ENCODE results near the gene ATP13A1. TPM values are rescaled to one million over a fixed set of nuclear protein-coding genes. Genes with fewer than 3 reads are reported as not detected.
"Not testable (repeated sequence)": the region's sequence is repeated elsewhere in the genome, so short reads cannot be mapped to it uniquely, and the experiment has no call there.

The ATP13A1 gene
- total RNA-seq, 1 donor from 2014 or later = 135 TPM

- no peak for TF ChIP-seq CTCF (IDR thresholded peaks at IDR 0.05)
- CTCF ChIA-PET = no interaction called here
- H3K4me1 Mint-ChIP-seq = peaks cover 33% of the 10 kb centered on the region
- H3K9me3 Mint-ChIP-seq = peaks cover 7% of the 10 kb centered on the region
- POLR2A ChIA-PET = no interaction called here
- no peak overlapping the region for H3K4me3 Mint-ChIP-seq
- H3K27ac Mint-ChIP-seq = no peak overlapping the region
- no peaks in the 10 kb centered on the region for H3K27me3 Mint-ChIP-seq
- ATAC-seq (ENCODE audit: low read depth) (no peak), DNase-seq (no peak)
- peaks cover 64% of the 10 kb centered on the region for H3K36me3 Mint-ChIP-seq (ENCODE audit: low read depth)
- intact Hi-C loops (cut with micrococcal nuclease) = no loop called here
These were observed 10.8 kb upstream of the ATP13A1 start for GRCh38 chr19:19674315-19674714.

- no peak for ATAC-seq (ENCODE audit: low read depth)
- Mint-ChIP-seq H3K4me1 (peaks cover 42% of the 10 kb centered on the region), H3K36me3 (ENCODE audit: low read depth) (peaks cover 57% of the 10 kb centered on the region), H3K9me3 (no peaks in the 10 kb centered on the region), H3K27me3 (no peaks in the 10 kb centered on the region), H3K4me3 (no peak overlapping the region), H3K27ac (no peak overlapping the region)
- TF ChIP-seq CTCF (IDR thresholded peaks at IDR 0.05) = no peak
- intact Hi-C loops (cut with micrococcal nuclease) = no loop called here
- ChIA-PET CTCF (no interaction called here), POLR2A (interaction anchor here (0.9 to 1.1 kb wide), 2 partner anchors 27 to 137 kb away, joined by 3 read pairs; no protein-coding TSS in a partner anchor)
- no peak for DNase-seq
These were observed 9.3 kb upstream of the ATP13A1 start for GRCh38 chr19:19672816-19673215.

- intact Hi-C loops (cut with micrococcal nuclease) = no loop called here
- TF ChIP-seq CTCF (IDR thresholded peaks at IDR 0.05) = no peak
- peak overlapping the region; percentile 79 for H3K27ac Mint-ChIP-seq
- H3K27me3 Mint-ChIP-seq = no peaks in the 10 kb centered on the region
- ATAC-seq (ENCODE audit: low read depth) (no peak), DNase-seq (no peak)
- H3K4me1 Mint-ChIP-seq = peaks cover 47% of the 10 kb centered on the region
- H3K9me3 Mint-ChIP-seq = no peaks in the 10 kb centered on the region
- peak overlapping the region; percentile 94 for H3K4me3 Mint-ChIP-seq
- peaks cover 32% of the 10 kb centered on the region for H3K36me3 Mint-ChIP-seq (ENCODE audit: low read depth)
- POLR2A ChIA-PET = interaction anchor here (0.8 to 3.9 kb wide), 6 partner anchors 9 to 231 kb away, joined by 3 to 26 read pairs (median 10); partner anchors contain the start of genes ZNF14, ZNF253 and ZNF93
- CTCF ChIA-PET = no interaction called here
These were observed 6.6 kb upstream of the ATP13A1 start for GRCh38 chr19:19670070-19670551.

GRCh38 chr19:19668230-19669012 lies 4.9 kb upstream of the ATP13A1 start, which contains the start of gene ZNF101:
Gene ZNF101 (plus strand): TSS chr19:19668839. CDS start chr19:19668964, 125 bp downstream.
- Mint-ChIP-seq H3K27me3 (no peaks in the 10 kb centered on the region), H3K4me3 (peak within 1 kb of the TSS; percentile 94), H3K4me1 (peaks cover 45% of the 10 kb centered on the region), H3K9me3 (no peaks in the 10 kb centered on the region), H3K36me3 (ENCODE audit: low read depth) (peaks cover 25% of the 10 kb centered on the region), H3K27ac (peak within 1 kb of the TSS; percentile 96)
- intact Hi-C loops (cut with micrococcal nuclease) = loop anchor here (1.0 to 10.0 kb wide), 5 partner anchors 65 to 604 kb away; partner anchors contain the start of genes SLC25A42, ZNF14, ZNF506 and ZNF93
- DNase-seq (peak; percentile 88), ATAC-seq (ENCODE audit: low read depth) (peak; percentile 70)
- TF ChIP-seq CTCF (IDR thresholded peaks at IDR 0.05) = no peak
- POLR2A ChIA-PET = interaction anchor here (0.5 to 3.9 kb wide), 32 partner anchors 8 to 1901 kb away, joined by 3 to 26 read pairs (median 4); partner anchors contain the start of genes BORCS8, GMIP, LPAR2 and NDUFA13
- CTCF ChIA-PET = interaction anchor here (1.1 to 1.5 kb wide), 2 partner anchors 25 to 136 kb away, joined by 4 read pairs; partner anchors contain the start of gene GMIP

DNA sequence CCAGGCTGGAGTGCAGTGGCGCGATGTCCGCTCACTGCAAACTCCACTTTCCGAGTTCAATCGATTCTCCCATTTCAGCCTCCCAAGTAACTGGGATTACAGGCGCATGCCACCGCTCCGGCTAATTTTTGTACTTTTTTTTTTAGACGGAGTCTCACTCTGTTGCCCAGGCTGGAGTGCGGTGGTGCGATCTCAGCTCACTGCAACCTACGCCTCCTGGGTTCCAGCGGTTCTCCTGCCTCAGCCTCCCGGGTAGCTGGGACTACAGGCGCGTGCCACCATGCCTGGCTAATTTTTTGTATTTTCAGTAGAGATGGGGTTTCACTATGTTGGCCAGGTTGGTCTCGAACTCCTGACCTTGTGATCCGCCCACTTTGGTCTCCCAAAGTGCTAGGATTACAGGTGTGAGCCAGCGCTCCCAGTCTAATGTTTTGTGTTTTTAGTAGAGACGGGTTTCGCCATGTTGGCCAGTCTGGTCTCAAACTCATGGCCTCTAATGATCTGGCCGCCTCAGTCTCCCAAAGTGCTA lies 2.0 kb upstream of the ATP13A1 start:
- H3K27me3 Mint-ChIP-seq; ATAC-seq (ENCODE audit: low read depth); DNase-seq; H3K4me3 Mint-ChIP-seq; H3K9me3 Mint-ChIP-seq: not testable (repeated sequence)
- CTCF ChIA-PET = interaction anchor here (1.8 kb wide), 1 partner anchor 21 kb away, joined by 6 read pairs; the partner anchor contains the start of gene GMIP
- POLR2A ChIA-PET = interaction anchor here (0.5 to 3.4 kb wide), 6 partner anchors 67 to 1741 kb away, joined by 3 to 29 read pairs (median 5); partner anchors contain the start of gene ZNF506
- Mint-ChIP-seq H3K4me1 (peaks cover 58% of the 10 kb centered on the region), H3K36me3 (ENCODE audit: low read depth) (peaks cover 21% of the 10 kb centered on the region), H3K27ac (peak overlapping the region; percentile 50)
- intact Hi-C loops (cut with micrococcal nuclease) = loop anchor here (10.0 kb wide), 1 partner anchor 601 kb away; the partner anchor contains the start of gene SLC25A42

Measured in activated B cell treated with CpG ODN at 0.5 μM for 24 hours (primary cell).